DOHH2 (cell line): ENCODE data around the gene MED27.

ENCODE experiments used
- EZH2phosphoT487 ChIP-seq: fragments of 200-600 bp; sonication (generic); IDR thresholded peaks from 2 replicates; pipeline ENCODE4 v1.6.1; 2017; ENCODE audit warnings: borderline replicate concordance, mild to moderate bottlenecking, antibody characterized with exemption, low read length, moderate library complexity, mixed read lengths
- TF ChIP-seq, protein P1 (sequence below): fragments of 200-600 bp; sonication (generic); IDR thresholded peaks from one replicate; pipeline ENCODE4 v1.5.1; 2014; ENCODE audit warnings: antibody characterized with exemption, mild to moderate bottlenecking, low read depth, low read length; ENCODE audit not compliant: poor library complexity, severe bottlenecking

DNA sequence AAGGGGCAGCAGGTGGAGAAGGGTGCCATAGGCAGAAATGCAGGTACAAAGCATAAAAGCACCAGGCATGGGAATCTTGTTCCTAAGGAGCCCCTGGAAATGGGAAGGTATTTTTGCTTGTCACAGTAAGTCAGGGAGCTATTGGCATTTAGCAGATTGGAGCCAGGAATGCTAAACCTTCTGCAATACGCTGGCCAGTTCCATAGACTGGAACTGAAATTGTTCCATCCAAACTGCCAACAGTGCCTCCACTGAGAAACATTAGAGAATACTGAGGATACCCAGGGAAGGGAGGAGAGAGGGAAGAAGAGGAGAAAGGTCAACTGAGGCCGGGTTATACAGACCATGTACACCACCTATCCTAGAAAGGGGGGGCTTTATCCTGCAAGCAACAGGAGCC is 162.7 kb downstream of the MED27 start:
- TF ChIP-seq, protein P1, sequence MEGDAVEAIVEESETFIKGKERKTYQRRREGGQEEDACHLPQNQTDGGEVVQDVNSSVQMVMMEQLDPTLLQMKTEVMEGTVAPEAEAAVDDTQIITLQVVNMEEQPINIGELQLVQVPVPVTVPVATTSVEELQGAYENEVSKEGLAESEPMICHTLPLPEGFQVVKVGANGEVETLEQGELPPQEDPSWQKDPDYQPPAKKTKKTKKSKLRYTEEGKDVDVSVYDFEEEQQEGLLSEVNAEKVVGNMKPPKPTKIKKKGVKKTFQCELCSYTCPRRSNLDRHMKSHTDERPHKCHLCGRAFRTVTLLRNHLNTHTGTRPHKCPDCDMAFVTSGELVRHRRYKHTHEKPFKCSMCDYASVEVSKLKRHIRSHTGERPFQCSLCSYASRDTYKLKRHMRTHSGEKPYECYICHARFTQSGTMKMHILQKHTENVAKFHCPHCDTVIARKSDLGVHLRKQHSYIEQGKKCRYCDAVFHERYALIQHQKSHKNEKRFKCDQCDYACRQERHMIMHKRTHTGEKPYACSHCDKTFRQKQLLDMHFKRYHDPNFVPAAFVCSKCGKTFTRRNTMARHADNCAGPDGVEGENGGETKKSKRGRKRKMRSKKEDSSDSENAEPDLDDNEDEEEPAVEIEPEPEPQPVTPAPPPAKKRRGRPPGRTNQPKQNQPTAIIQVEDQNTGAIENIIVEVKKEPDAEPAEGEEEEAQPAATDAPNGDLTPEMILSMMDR, result no peak
- no peak for TF ChIP-seq EZH2phosphoT487
